A549 (cell line): ENCODE data around the gene SHF.

Experiments
- CHD4 ChIP-seq: fragments of 200-600 bp; sonication (generic); IDR thresholded peaks from 2 replicates; pipeline ENCODE4 v1.6.1; 2016; ENCODE audit warnings: antibody characterized with exemption, mild to moderate bottlenecking, borderline replicate concordance
- EHMT2 ChIP-seq: fragments of 200-600 bp; sonication (generic); IDR thresholded peaks from 2 replicates; pipeline ENCODE4 v1.6.1; 2016; ENCODE audit warnings: antibody characterized with exemption, low read depth, mild to moderate bottlenecking, moderate library complexity
- EP300 ChIP-seq, 2 experiments: fragments of >200 bp; sonication (Bioruptor Twin); formaldehyde crosslinking; IDR thresholded peaks; 2 replicates in 1 of 2; 3 replicates in 1 of 2; pipeline ENCODE4 v1.6.1; 2016 to 2017
- HMGXB4 ChIP-seq: fragments of 250-450 bp; sonication (Bioruptor Pico); IDR thresholded peaks from 2 replicates; pipeline ENCODE4 v1.5.0; 2021; ENCODE audit warnings: mild to moderate bottlenecking, moderate library complexity, borderline replicate concordance
- HOXB13 ChIP-seq: fragments of 250-450 bp; sonication (Bioruptor Pico); IDR thresholded peaks from 2 replicates; pipeline ENCODE4 v1.5.0; 2020; ENCODE audit warnings: low read depth, mild to moderate bottlenecking, moderate library complexity
- JUN ChIP-seq, 2 experiments: fragments of >200 bp; sonication (Bioruptor Twin); formaldehyde crosslinking; IDR thresholded peaks; 2 replicates in 1 of 2; 3 replicates in 1 of 2; pipeline ENCODE4 v1.6.1; 2016 to 2017
- MYC ChIP-seq: IDR thresholded peaks from 2 replicates; pipeline ENCODE4 v1.6.1; 2012; ENCODE audit warnings: mild to moderate bottlenecking, inconsistent platforms, low read length, improper control_type of control experiment, borderline replicate concordance
- NR3C1 ChIP-seq: fragments of >200 bp; sonication (Bioruptor Twin); formaldehyde crosslinking; IDR thresholded peaks from 3 replicates; pipeline ENCODE4 v1.6.1; 2017
- POLR2A ChIP-seq: IDR thresholded peaks from 2 replicates; pipeline ENCODE4 v1.6.1; 2012; ENCODE audit warnings: mild to moderate bottlenecking, low read length
- REST ChIP-seq: fragments of 200-600 bp; sonication (generic); IDR thresholded peaks from 2 replicates; pipeline ENCODE4 v1.6.1; 2016; ENCODE audit warnings: antibody characterized with exemption, mild to moderate bottlenecking, moderate library complexity
- RFX5 ChIP-seq: fragments of 450-650 bp; IDR thresholded peaks from 2 replicates; pipeline ENCODE4 v1.7.1; 2014; ENCODE audit warnings: antibody characterized with exemption, mild to moderate bottlenecking, moderate library complexity
- SREBF2 ChIP-seq: fragments of 450-650 bp; IDR thresholded peaks from 2 replicates; pipeline ENCODE4 v1.6.1; 2014; ENCODE audit warnings: mild to moderate bottlenecking, moderate library complexity
- ZFP36 ChIP-seq: fragments of 450-650 bp; IDR thresholded peaks from 2 replicates; pipeline ENCODE4 v1.6.1; 2014; ENCODE audit warnings: borderline replicate concordance; ENCODE audit not compliant: partially characterized antibody
- TF ChIP-seq, protein P1 (sequence below): fragments of >200 bp; sonication (Bioruptor Twin); formaldehyde crosslinking; IDR thresholded peaks from 3 replicates; pipeline ENCODE4 v1.5.1; 2016

DNA sequence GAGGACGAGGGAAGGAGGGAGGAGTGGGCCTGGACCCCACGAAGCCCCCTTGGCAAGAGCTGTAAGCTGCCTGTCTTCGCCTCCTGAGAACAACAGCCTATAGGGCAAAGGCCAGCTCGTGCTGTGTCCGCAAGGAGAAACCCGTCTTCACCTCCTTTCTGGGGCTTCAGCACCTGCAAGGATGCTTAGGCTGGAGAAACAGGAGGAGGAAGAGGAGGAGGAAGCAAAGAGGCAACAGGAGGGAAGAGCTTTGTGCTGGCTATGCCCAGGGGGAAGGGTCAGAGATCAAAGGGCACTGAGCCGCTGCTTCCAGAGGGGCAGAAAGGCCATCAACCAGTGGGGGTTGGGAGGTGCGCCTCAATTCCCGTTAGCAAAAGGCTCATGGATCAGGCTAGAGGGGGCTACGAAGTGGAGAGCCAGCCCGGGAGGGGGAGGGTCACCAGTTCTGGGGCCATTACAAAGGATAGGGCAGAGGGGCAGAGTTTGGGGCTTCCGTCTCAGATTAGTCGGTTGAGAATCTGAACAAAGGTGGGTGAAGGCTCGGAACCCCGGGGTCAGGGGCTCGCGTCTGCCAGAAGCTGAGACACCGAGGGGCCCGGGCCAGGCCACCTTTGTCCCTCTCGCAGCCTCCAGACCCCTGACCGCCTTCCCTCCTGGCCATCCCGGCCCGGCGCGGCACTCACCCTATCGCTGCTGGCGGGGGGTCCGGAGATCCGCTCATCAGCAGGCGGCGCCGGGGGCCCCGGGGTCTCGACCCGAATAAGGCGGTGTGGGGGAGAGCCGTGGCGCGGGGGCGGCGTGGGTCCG, 792 bp downstream of the SHF start:
- TF ChIP-seq, protein P1, sequence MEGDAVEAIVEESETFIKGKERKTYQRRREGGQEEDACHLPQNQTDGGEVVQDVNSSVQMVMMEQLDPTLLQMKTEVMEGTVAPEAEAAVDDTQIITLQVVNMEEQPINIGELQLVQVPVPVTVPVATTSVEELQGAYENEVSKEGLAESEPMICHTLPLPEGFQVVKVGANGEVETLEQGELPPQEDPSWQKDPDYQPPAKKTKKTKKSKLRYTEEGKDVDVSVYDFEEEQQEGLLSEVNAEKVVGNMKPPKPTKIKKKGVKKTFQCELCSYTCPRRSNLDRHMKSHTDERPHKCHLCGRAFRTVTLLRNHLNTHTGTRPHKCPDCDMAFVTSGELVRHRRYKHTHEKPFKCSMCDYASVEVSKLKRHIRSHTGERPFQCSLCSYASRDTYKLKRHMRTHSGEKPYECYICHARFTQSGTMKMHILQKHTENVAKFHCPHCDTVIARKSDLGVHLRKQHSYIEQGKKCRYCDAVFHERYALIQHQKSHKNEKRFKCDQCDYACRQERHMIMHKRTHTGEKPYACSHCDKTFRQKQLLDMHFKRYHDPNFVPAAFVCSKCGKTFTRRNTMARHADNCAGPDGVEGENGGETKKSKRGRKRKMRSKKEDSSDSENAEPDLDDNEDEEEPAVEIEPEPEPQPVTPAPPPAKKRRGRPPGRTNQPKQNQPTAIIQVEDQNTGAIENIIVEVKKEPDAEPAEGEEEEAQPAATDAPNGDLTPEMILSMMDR: no peak
- TF ChIP-seq POLR2A: no peak
- TF ChIP-seq REST: no peak
- TF ChIP-seq HOXB13: no peak
- no peak for TF ChIP-seq EHMT2
- TF ChIP-seq ZFP36: no peak
- TF ChIP-seq RFX5: no peak
- no peak for TF ChIP-seq JUN (IDR thresholded peaks at IDR 0.05)
- no peak for TF ChIP-seq MYC
- no peak for TF ChIP-seq CHD4
- TF ChIP-seq HMGXB4 (CRISPR knock-in tag): no peak
- no peak for TF ChIP-seq EP300 (IDR thresholded peaks at IDR 0.05)
- no peak for TF ChIP-seq SREBF2
- no peak for TF ChIP-seq NR3C1
